SJSA1 (cell line): ENCODE data around the gene TSC2. TPM values are rescaled to one million over a fixed set of nuclear protein-coding genes. Genes with fewer than 3 reads are reported as not detected.

ENCODE experiments used
- DNase-seq, 2 experiments: peaks; one replicate each; pipeline ENCODE4 v3.0.0-alpha.2; 2015 to 2020; ENCODE audit warnings: low spot score in 2 of 2, low read depth in 1 of 2
- H3K27ac ChIP-seq: fragments of 250-450 bp; sonication (Bioruptor Pico); 2 replicates; pipeline ENCODE4 v1.5.1; 2020; ENCODE audit warnings: mild to moderate bottlenecking, moderate library complexity
- H3K27me3 ChIP-seq: fragments of 250-450 bp; sonication (Bioruptor Pico); replicated peaks from 2 replicates; pipeline ENCODE4 v1.5.1; 2020; ENCODE audit warnings: mild to moderate bottlenecking, moderate library complexity
- H3K36me3 ChIP-seq: fragments of 250-450 bp; sonication (Bioruptor Pico); 2 replicates; pipeline ENCODE4 v1.5.1; 2020; ENCODE audit warnings: mild to moderate bottlenecking
- H3K4me1 ChIP-seq: fragments of 250-450 bp; sonication (Bioruptor Pico); replicated peaks from 2 replicates; pipeline ENCODE4 v1.6.1; 2021; ENCODE audit warnings: mild to moderate bottlenecking
- H3K4me3 ChIP-seq: fragments of 250-450 bp; sonication (Bioruptor Pico); 2 replicates; pipeline ENCODE4 v1.5.1; 2020; ENCODE audit warnings: mild to moderate bottlenecking
- H3K9me3 ChIP-seq: fragments of 250-450 bp; sonication (Bioruptor Pico); replicated peaks from 2 replicates; pipeline ENCODE4 v1.5.1; 2020; ENCODE audit warnings: mild to moderate bottlenecking
- total RNA-seq: library from RNA; depleted of rRNA; stranded (reverse); fragments of >200 nt; shearing (Covaris generic); gene quantifications from 2 replicates; pipeline ENCODE4 v1.2.3, GENCODE V29; 2014

TSC2 gene
- total RNA-seq, 1 experiment from 2014 or later = 36.9 TPM

- H3K27ac ChIP-seq = peak overlapping the region; percentile 60
- peaks cover 75% of the 10 kb centered on the region for H3K4me1 ChIP-seq
- no peaks in the 10 kb centered on the region for H3K27me3 ChIP-seq
- H3K4me3 ChIP-seq = no peak overlapping the region
- no peaks in the 10 kb centered on the region for H3K9me3 ChIP-seq
- DNase-seq = peak; percentile 84 to 95
- peaks cover 60% of the 10 kb centered on the region for H3K36me3 ChIP-seq
These were observed 8.3 kb upstream of the TSC2 start for GRCh38 chr16:2039274-2040031.

- no peaks in the 10 kb centered on the region for H3K27me3 ChIP-seq
- H3K9me3 ChIP-seq = no peaks in the 10 kb centered on the region
- no peak for DNase-seq
- no peak overlapping the region for H3K4me3 ChIP-seq
- peak overlapping the region; percentile 60 for H3K27ac ChIP-seq
- H3K4me1 ChIP-seq = peaks cover 69% of the 10 kb centered on the region
- H3K36me3 ChIP-seq = peaks cover 55% of the 10 kb centered on the region
These were observed 7.6 kb upstream of the TSC2 start for GRCh38 chr16:2040041-2040786.

GRCh38 chr16:2040787-2041522 is 6.8 kb upstream of the TSC2 start:
- Histone ChIP-seq H3K36me3 (peaks cover 58% of the 10 kb centered on the region), H3K4me1 (peaks cover 62% of the 10 kb centered on the region), H3K9me3 (no peaks in the 10 kb centered on the region), H3K27me3 (no peaks in the 10 kb centered on the region), H3K4me3 (no peak overlapping the region), H3K27ac (peak overlapping the region; percentile 60; the same call in 1 of the 2 replicates)
- DNase-seq = no peak

DNA sequence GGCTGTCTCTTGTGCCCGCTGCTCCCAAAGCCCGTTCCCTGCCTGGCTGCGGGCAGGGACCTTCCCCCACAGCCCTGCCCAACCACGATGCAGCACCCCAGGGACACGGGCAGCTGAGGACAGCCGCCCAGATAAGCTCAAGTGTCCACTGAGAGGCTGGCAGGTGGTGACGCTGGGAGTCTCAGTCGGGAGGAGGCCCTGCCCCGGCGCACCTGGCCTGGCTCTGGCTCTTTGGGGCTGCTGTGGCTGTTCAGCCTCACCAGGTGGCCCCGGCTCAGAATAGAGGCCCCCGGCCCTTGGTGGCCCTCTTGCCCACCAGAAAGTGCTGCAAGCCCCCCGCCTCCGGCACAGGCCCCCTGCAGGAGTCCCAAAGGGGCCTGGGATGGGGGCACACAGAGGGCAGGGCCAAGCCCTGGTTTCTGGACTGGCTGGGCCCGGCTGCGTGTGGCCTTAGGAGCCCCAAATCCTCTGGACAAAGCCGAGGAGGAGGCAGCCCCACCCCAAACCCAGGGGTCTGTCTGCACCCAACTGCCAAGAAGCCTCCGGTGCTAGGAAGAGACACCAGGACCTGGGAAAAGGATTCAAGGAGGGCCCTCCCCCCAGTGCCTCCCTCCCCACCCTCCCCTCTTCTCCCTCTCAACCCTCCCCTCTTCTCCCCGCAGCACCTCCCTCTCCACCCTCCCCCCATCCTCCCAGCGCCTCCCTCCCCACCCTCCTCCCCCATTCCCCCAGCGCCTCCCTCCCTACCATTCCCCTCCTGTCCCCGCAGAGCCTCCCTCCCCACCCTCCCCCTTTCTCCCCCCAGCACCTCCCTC is 5.4 kb upstream of the TSC2 start:
- Histone ChIP-seq H3K4me1 (peaks cover 62% of the 10 kb centered on the region), H3K36me3 (peaks cover 44% of the 10 kb centered on the region), H3K4me3 (no peak overlapping the region), H3K27ac (no peak overlapping the region), H3K27me3 (no peaks in the 10 kb centered on the region), H3K9me3 (no peaks in the 10 kb centered on the region)
- DNase-seq = no peak

- no peak overlapping the region for H3K4me3 ChIP-seq
- peaks cover 57% of the 10 kb centered on the region for H3K4me1 ChIP-seq
- peaks cover 39% of the 10 kb centered on the region for H3K36me3 ChIP-seq
- no peaks in the 10 kb centered on the region for H3K9me3 ChIP-seq
- H3K27me3 ChIP-seq = no peaks in the 10 kb centered on the region
- DNase-seq = no peak
- no peak overlapping the region for H3K27ac ChIP-seq
These were observed 4.7 kb upstream of the TSC2 start for GRCh38 chr16:2042986-2043666.

DNA sequence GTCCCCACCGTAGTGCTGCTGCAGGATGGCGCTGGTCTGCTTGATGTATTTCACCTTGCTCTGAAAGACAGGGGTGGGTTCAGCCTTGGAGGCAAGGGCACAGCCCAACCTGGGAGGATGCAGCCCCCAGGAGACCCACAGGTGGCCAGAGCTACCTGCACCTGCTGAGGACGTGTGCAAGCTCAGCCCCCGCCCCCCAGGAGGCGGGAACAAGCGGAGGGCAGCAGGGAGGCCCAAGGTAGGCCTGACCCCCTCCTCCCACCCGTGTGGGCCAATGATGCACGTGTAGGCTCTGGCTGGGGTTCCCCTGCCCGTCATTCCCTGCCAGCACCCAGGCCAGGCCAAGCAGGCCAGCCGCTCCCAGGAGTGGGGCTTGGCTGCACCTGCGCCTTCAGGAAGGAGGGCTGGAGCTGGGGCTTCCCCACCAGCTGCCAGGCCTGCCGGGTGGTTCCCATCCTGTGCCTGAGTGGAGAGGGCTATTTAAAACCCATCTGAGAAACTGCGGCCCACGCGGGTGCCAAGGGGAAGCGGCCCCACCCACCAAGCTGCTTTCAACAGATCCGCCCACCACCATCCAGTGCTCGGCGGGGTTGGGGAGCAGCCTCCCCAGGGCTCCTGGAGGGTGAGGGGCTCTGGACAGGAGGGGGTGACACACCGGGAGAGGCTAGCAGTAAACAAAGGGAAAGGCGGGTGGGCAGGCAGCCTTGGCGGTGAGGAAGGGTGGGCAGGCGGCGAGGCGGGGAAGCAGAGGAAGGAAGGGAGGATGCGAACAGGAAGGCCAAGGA is 3.9 kb upstream of the TSC2 start:
- no peak for DNase-seq
- Histone ChIP-seq H3K9me3 (no peaks in the 10 kb centered on the region), H3K27me3 (no peaks in the 10 kb centered on the region), H3K36me3 (peaks cover 34% of the 10 kb centered on the region), H3K4me1 (peaks cover 56% of the 10 kb centered on the region), H3K4me3 (no peak overlapping the region), H3K27ac (no peak overlapping the region)

- DNase-seq = no peak
- peaks cover 35% of the 10 kb centered on the region for H3K36me3 ChIP-seq
- peaks cover 52% of the 10 kb centered on the region for H3K4me1 ChIP-seq
- no peaks in the 10 kb centered on the region for H3K27me3 ChIP-seq
- no peaks in the 10 kb centered on the region for H3K9me3 ChIP-seq
- no peak overlapping the region for H3K4me3 ChIP-seq
- H3K27ac ChIP-seq = no peak overlapping the region
These were observed 3.2 kb upstream of the TSC2 start for GRCh38 chr16:2044541-2044940.

DNA sequence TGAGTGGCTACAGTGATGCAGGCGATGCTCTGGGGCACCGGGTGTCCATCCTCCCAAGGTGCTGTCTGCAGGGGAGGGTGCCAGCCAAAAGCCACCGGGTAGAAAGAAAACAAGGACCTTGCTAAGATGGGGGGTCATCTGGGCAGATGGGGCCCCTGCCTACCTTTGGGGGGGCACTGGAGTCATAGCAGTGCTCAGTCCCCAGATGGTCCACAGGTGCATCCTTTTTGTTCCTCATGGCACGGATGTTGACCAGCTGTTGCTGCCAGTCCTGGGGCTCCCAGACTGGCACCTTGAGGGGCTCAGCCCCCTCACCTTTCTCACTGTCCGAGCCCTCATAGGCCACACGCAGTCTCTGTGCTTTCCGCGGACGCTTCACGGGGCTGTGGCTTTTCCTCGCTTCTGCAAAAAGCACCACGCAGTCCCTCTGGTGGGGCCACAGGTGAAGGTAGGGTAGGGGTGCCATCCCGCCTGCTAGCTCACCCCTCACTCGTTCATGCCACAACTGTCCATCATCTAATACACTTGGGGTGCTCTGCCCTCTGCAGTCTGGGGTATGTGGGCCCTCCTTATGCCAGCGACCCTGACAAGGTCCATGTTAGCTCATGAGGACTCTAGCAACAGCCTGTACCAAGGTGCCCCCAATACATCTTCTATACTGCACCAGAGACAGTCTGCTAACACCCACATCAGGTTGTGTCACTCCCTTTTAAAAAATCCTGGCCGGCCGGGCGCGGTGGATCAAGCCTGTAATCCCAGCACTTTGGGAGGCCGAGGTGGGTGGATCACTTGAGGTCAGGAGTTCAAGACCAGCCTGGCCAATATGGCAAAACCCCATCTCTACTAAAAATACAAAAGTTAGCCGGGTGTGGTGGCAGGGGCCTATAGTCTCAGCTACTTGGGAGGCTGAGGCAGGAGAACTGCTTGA is 1.6 kb upstream of the TSC2 start:
- H3K4me3 ChIP-seq = no peak overlapping the region
- H3K36me3 ChIP-seq = peaks cover 34% of the 10 kb centered on the region
- H3K27me3 ChIP-seq = no peaks in the 10 kb centered on the region
- no peak overlapping the region for H3K27ac ChIP-seq
- DNase-seq = no peak
- H3K4me1 ChIP-seq = peaks cover 35% of the 10 kb centered on the region
- no peaks in the 10 kb centered on the region for H3K9me3 ChIP-seq

- Histone ChIP-seq H3K27me3 (no peaks in the 10 kb centered on the region), H3K9me3 (no peaks in the 10 kb centered on the region), H3K36me3 (peaks cover 35% of the 10 kb centered on the region), H3K27ac (no peak overlapping the region), H3K4me1 (peaks cover 28% of the 10 kb centered on the region), H3K4me3 (peak overlapping the region; percentile 92)
- DNase-seq = no peak
These were observed 874 bp upstream of the TSC2 start for GRCh38 chr16:2046893-2047329.

DNA sequence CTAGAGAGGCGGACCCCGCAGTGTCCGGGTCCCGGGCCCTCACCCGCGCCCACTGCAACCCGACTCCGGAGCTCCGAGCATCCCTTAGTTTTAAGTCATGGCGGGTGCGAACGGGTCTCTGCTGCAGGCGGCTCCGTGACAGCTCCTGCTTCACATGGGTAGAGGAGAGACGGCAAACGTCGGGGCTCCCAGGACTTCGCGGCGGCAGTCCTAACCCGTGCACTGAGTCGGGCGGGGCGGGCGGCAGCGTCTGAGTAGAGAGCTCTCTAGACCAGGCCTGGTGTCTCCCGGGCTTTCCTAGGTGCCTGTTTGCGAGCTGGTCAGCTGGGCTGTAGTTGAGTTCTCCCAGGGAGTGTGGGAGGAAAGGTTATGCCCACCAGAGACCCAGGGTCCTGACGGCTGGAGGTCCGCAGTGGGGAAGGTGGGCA is 345 bp downstream of the TSC2 start:
- H3K27me3 ChIP-seq = no peaks in the 10 kb centered on the region
- H3K4me1 ChIP-seq = peaks cover 25% of the 10 kb centered on the region
- peak in 1 of 2 experiments; percentile 8 for DNase-seq
- no peak overlapping the region for H3K27ac ChIP-seq
- H3K9me3 ChIP-seq = no peaks in the 10 kb centered on the region
- H3K36me3 ChIP-seq = peaks cover 46% of the 10 kb centered on the region
- peak overlapping the region; percentile 92 for H3K4me3 ChIP-seq

GRCh38 chr16:2053211-2053610 is 5.4 kb downstream of the TSC2 start:
- no peaks in the 10 kb centered on the region for H3K27me3 ChIP-seq
- H3K9me3 ChIP-seq = no peaks in the 10 kb centered on the region

More at GRCh38 chr16:2053211-2053610, 5.4 kb downstream of the TSC2 start:
- H3K36me3 ChIP-seq = peaks cover 70% of the 10 kb centered on the region
- H3K4me3 ChIP-seq = no peak overlapping the region
- H3K27ac ChIP-seq = no peak overlapping the region
- peaks cover 8% of the 10 kb centered on the region for H3K4me1 ChIP-seq
- DNase-seq = no peak
